GM19438 (cell line): ENCODE results near the gene DEPDC1.
"Not testable (repeated sequence)": the region's sequence is repeated elsewhere in the genome, so short reads cannot be mapped to it uniquely, and the experiment has no call there.

Experiments used
- ATAC-seq: cut with Tn5 transposase; IDR thresholded peaks from one replicate; pipeline ENCODE4 v1.9.1; 2021; ENCODE audit warnings: low read depth; ENCODE audit not compliant: unreplicated experiment

Gene DEPDC1, protein sequence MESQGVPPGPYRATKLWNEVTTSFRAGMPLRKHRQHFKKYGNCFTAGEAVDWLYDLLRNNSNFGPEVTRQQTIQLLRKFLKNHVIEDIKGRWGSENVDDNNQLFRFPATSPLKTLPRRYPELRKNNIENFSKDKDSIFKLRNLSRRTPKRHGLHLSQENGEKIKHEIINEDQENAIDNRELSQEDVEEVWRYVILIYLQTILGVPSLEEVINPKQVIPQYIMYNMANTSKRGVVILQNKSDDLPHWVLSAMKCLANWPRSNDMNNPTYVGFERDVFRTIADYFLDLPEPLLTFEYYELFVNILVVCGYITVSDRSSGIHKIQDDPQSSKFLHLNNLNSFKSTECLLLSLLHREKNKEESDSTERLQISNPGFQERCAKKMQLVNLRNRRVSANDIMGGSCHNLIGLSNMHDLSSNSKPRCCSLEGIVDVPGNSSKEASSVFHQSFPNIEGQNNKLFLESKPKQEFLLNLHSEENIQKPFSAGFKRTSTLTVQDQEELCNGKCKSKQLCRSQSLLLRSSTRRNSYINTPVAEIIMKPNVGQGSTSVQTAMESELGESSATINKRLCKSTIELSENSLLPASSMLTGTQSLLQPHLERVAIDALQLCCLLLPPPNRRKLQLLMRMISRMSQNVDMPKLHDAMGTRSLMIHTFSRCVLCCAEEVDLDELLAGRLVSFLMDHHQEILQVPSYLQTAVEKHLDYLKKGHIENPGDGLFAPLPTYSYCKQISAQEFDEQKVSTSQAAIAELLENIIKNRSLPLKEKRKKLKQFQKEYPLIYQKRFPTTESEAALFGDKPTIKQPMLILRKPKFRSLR

DNA sequence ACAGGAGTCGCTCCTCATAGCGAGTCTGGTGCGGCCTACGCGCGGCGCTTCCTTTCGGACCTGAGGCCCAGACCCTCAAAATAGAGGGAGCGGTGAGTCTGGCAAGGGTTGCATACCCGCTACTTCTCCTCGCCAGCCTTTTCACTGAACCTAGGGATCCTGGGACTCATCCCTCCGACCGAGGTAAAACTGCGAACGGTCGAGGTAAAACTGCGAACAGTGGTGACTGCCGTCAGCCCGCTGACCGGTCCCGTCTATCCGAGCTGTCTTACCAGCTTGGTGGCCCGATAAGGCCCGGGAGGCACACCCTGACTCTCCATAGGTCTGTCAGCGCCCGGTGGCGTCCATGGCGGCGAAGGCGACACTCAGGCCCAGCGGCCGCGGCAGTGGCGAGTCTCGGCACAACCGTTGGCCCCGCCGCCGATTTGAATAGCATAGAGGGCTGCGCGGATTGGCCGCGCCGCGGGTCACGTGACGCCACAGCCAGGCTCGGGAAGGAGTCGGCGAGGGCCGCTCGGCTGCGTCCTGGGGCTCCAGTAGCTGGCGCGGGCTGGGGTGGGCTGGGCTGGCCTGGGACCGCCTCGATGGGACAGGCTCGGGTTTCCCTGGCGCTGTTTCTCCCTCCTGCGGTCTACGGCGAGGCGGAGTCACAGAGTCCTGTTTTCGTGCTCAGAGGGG is at the start of gene DEPDC1:
Gene DEPDC1, minus strand, starts transcription at position 403 of the 678 bp plus-strand sequence. Its CDS starts 83 bp downstream, at position 320.
- peak; percentile 94 for ATAC-seq

DNA sequence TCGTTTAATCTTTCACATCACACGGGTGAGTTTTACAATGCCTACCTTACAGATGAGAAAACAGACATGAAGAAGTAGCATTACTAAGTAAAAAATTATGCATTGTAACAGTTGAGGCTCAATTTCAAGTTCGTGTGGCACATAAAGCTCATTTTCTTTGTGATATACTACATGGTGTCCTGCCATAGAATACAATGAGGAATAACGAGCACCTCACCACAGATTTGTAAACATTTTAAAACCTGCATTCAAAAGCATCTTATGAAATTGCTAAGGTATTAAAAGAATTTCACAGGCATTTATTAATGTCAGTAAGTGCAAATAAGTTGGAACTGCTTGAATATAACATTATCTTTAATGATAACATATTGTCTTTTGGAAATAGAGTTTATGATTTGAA is 47.8 kb upstream of the DEPDC1 start:
- no peak for ATAC-seq

DNA sequence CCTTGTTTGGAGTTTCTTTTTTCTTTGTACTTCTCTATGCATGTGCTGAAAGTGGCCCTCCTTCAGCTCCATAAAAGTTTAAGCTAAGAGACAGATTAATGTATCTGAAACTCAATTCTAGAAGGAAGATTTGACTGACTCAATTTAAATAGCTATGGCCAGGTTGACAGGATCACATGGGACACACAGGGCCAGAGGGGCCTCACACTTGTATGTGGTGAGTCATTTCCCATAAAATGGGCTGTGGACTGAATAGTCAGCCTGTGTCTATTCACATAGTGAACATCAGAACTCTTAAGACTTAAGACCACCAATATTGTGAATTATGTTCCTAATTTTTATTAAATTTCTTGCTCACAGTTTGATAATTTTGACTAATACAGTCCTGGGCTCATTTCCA is 45.7 kb upstream of the DEPDC1 start:
- ATAC-seq = no peak

DNA sequence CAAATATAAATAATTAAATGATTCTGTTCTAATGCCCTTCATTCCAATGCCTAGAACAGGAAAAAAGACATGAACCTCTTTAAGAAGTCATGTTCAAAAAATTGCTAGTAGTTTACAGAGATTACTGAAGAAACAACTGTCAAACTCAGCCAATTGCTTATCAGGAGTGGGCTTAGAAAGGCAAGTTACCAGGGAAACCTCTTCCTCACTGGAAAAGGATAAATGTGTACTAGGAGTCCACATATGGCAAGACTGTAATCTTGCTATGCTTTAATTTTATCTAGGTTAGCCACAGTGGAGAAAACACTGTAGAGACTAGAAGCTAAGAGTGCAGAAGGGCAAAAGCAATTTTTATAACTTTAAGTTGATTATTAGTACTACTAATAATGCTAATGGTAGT is 42.1 kb upstream of the DEPDC1 start:
- ATAC-seq = no peak

DNA sequence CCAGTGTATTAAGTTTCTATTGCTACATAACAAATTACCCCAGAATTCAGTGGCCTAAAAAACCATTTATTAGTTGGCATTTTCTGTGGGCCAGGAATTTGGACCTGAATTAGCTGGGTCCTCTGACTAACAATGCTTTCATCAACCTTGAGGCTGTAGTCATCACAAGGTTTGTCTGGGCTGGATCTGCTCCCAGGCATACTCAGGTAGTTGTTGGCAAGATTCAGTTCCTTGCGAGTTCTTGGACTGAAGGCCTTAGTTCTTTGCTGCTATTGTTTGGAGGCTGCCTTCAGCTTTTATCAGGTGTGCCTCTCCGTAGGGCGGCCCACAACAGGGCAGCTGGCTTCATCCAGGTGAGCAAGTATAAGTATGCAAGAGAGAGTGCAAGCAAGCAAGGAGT is 31.4 kb upstream of the DEPDC1 start:
- ATAC-seq = no peak

DNA sequence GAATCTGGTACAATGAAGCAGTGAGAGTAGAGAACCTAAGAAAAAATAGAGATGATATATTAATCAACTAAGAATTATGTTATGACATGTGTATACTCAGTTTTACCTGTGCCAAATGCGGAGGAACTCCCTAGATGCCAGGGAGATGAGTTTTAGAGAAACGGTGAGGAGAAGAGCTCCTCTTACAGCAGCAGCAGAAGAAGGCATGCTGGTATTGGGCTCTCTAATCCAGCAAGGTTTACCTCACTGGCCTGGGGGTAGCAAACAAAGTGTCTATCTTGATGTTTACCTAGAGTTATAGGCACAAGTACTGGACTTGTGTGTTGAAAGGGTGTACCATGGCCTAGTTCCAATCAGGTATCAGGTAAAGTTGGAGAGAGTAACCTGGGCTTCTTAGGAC is 28.9 kb upstream of the DEPDC1 start:
- ATAC-seq = no peak

DNA sequence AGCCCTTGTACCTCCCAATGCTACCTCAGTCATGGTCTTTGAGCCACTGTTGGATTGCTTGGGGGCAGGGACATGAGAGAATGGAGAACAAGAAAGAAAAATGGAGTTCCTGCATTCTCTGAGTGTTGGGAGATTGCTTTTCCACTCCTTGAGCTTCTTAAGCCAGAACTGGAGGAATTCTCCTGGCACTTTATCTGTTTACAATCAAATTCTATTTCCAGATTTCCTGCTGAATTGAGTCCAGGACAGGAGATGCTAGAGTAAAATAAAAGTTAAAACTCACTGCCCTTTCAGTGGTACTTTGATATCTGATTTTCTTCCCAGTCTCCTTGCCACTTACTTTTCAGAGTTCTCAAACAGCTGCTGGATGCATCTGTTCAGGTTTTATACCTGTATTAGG is 24.4 kb upstream of the DEPDC1 start:
- ATAC-seq = no peak

DNA sequence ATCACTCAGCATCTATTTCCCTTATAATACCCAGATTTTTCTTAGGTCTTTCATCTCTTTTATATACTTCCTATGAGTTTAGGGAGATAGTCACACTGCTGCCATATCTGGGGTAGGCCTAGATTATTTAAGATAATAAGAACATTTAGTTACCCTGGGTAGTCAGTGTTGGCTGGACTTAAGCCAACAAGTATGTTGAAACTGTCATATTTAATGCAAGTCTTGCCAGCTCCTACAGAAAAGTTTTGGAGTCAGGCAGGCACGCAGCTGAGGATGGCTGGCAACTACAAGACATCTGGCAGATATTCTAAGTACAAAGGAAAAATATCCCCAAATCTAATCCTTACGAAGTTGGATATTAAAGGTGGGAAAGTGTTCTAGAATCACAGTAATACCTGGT is 19.2 kb upstream of the DEPDC1 start:
- no peak for ATAC-seq

DNA sequence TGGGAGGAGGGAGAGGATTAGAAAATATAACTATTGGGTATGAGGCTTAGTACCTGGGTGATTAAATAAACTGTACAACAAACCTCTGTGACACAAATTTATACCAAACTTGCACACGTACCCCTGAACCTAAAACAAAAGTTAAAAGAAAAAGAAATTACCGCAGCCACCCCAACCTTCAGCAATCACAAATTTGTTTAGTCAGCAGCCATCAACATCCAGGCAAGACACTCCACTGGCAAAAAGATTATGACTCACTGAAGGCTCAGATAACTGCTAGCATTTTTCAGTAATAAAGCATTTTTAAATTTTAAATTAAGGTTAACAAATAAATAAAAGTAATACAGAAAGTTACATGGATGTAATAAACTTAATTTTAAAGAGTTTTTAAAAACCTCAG is 14.4 kb upstream of the DEPDC1 start:
- no peak for ATAC-seq

DNA sequence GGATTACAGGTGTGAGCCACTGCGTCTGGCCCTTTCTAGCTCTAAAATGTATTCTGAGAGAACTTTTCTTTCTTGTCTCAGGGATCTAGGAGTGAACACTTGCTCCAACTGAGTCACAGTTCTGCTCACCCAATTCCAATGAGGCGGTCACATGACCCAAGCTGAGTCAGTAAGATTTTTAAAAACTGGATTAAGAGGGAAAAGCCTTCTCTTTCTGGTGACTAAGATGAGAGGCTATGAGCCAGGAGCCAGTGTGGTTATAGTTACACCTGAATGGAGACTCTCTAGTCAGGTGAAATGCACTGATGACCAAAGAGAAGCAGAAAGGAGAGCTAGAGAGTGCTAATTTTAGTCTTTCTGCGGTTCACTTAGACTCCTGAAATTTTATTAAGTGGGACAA is 9.5 kb upstream of the DEPDC1 start:
- no peak for ATAC-seq

DNA sequence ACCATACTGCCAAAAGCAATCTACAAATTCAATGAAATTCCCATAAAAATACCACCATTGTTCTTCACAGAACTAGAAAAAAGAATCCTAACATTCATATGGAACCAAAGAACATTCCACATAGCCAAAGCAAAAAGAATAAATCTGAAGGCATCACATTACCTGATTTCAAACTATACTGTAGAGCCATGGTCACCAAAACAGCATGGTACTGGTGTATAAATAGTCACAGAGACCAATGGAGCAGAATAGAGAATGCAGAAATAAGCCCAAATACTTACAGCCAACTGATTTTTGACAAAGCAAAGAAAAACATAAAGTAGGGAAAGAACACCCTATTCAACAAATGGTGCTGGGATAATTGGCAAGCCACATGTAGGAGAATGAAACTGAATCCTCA is 6.2 kb upstream of the DEPDC1 start:
- no peak for ATAC-seq

DNA sequence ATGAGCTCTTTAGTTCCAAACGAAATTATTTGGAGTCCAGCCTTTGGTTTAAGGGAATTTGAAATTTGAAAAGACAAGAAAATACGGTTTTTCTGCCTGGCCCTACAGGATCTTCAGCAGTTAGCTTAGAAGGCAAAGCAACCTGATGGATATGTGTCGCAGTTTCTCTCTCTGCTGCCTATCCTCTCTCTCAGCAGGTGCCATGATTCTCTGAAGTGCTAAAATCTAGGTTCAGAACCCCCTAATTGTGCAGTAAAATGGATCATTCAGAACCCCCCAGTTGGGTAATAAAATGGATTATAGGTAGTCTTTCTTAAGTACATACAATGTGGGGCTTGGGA is 446 bp upstream of the DEPDC1 start:
- ATAC-seq = peak; percentile 24

DNA sequence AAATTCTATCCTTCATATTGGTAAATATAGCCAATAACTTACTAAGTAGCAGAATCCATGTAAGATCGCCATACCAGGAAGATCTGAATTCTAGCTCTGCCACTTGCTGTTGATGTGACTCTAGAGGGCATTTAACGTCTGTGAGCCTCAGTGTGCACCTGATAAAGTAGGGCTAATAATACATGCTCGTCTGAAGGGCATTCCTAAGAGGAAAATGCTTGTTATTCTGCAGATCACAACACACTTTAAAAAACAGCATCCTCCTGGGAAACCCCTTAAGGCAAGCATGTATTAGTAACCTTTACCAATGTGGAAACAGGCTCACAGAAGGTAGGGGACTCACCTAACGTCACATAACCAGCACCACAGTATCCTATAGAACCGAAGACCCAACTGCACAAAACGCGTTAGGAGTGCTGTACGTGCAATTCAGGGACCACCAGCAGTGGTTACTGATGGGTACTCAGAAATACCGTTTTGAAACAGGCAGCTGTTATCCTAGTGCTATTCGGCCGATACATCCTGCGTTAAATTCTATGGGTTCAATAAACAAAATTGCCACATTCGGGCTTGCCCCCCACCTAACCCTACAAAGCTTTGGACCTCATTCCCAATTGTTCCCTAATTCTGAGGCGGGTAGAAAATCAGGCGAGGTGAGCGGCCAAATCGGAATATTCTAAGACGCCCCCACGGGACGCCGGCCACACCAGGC is 758 bp downstream of the DEPDC1 start:
- no peak for ATAC-seq

DNA sequence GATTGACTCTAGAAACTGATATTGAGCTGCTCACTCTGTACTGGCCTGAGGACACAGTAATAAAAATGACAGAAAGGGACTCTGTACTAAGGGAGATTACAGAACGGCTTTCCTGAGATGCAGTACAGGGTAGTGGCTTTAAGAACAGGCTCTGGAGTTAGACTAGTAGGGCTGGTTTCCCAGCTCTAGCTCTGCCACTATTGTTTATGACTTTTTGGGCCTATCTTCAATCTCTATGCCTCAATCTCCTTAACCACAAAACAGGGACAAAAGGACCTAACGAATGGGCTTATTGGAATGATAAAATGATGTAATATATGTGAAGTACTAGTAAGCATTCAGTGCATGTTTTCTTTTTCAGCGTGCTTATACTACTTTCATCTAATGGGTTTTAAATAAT is 1.4 kb downstream of the DEPDC1 start:
- no peak for ATAC-seq

DNA sequence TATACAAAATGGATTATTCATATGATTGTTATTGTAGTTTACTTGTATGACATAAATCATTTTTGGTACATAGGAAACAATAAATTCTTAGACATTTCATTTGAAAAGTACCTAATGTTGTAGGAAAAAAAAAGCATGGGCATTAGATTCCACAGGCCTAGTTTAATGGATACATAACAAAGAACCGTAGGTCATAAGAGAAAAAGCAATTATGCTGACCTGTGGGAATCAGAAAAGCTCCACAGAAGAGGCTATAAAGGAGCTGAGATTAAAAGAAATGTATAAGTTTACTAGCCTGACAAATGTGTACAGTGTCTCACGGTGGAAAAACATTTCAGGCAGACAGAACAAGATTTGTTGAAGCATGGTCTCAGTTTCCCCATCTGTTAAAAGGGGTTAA is 3.7 kb downstream of the DEPDC1 start:
- no peak for ATAC-seq

DNA sequence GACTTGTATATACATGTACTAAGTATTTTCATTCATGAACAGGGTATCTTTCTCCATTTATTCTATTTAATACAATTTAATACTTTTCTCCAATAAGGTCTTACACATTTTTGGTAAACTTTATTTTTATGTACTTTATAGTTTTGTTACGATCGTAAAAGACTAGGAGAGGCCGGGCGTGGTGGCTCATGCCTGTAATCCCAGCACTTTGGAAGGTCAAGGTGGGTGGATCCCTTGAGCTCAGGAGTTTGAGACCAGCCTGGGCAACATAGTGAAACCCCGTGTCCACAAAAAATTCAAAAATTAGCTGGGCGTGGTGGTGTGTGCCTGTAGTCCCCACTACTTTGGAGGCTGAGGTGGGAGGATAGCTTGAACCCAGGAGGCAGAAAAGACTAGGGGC is 4.6 kb downstream of the DEPDC1 start:
- ATAC-seq = not testable (repeated sequence)

DNA sequence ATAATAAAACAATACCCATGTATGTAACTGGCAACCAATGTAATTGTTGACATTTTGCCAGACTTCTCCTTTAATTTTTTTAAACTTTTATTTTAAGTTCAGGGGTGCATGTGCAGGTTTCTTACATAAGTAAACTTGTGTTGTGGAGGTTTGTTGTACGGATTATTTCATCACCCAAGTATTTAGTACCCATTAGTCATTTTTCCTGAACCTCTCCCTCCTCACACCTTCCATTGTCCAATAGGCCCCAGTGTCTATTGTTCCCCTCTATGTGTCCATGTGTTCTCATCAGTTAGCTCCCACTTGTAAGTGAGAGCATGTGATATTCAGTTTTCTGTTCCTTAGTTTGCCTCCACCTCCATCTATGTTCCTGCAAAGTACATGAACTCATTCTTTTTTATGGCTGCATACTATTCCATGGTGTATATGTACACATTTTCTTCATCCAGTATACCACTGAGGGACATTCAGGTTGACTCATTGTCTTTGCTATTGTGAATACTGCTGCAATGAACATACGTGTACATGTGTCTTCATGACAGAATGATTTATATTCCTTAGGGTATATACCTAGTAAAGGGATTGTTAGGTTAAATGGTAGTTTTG is 6.7 kb downstream of the DEPDC1 start:
- ATAC-seq = no peak

DNA sequence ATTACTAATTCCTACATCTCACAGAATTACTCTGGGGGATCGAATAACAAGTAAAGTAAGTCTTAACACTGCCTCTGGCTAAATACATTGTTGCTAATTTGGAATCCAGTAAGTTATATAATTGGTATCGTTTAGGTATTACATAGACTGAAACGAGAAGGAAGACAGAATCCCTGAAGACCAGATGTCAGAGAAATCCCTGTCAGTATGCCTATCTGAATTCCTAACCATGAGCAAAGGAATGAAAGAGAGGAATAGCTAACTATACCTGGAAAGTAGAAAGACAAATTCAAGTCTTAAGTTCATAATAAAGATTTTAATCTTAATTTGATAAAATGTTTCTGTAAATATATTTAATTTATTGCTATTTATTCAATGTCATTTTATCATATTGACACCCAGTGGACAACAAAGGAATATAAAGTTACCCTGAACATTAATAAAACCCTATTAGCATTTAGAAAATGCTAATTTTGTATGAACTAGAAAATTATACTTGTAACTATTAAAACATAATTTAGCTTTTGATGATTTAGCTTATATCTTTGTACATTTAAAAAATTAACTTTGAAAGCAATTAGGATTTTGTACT is 11.4 kb downstream of the DEPDC1 start:
- ATAC-seq = no peak

DNA sequence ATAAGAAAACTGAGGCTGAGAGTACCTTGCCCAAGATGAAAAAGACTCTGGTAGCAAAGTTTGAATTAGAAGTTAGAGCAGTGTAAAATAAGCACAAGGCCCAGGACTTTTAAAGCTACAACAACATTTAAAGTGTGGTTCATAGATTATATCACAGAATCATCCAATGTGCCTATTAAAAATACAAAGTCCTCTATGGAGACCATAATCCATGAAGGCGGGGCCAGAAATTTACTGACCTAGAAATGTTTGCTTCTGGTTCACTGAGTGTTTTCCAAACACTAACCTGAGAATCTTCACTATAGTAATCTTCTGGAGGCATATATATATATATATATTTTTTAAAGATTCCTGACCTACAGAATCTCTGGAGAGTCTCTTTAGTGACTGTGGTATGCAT is 12.3 kb downstream of the DEPDC1 start:
- ATAC-seq = no peak

DNA sequence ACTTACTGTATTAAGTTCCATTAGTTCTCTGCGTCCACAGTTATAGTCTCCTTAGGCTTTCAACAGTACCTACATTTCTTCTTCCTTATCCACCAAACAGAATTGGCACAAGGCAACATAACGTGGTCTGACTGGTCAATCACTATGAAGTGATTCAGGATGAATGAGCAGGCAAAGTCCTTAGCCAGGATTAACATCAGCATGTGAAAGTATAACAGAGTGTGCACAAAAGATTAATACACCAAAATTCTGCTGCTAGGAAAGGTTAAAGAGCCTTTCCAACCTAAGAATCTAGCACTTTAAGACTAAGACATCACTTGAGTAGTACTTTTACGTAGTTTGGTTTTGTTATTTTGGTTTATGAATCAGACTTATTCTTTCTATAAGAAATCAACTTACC is 15.8 kb downstream of the DEPDC1 start:
- ATAC-seq = no peak
